CD8-positive, alpha-beta memory T cell (primary cell): Measurements from ENCODE around the gene ZSCAN32. TPM values are rescaled to one million over a fixed set of nuclear protein-coding genes. Genes with fewer than 3 reads are reported as not detected.
A peak's percentile ranks its signal among the peaks of the same experiment; 100 is the strongest.

Experiments used
- CTCF ChIA-PET: fragments of 350-600 bp; sonication (Branson Sonifier 250); formaldehyde crosslinking; loops from one replicate; lab custom pipeline; 2021; ENCODE audit warnings: antibody characterized with exemption; lab: Charles Lee
- POLR2A ChIA-PET: fragments of 350-600 bp; sonication (Branson Sonifier 250); formaldehyde crosslinking; loops from one replicate; lab custom pipeline; 2021; ENCODE audit warnings: antibody characterized with exemption; lab: Charles Lee
- DNase-seq, 5 donors: peaks; one replicate each; pipeline versions ENCODE4 v3.0.0 to v3.0.0-alpha.2; 2020 to 2022; ENCODE audit warnings: mixed read lengths in 1 of 5
- H3K27ac ChIP-seq: one replicate; pipeline ENCODE4 v1.7.0; 2013; ENCODE audit warnings: low read depth, mild to moderate bottlenecking, low read length, moderate library complexity
- H3K27me3 ChIP-seq: 2 replicates; pipeline ENCODE4 v1.7.0; 2013; ENCODE audit warnings: low read length, mild to moderate bottlenecking; ENCODE audit not compliant: insufficient read depth, poor library complexity, severe bottlenecking
- H3K36me3 ChIP-seq: 2 replicates; pipeline ENCODE4 v1.7.0; 2013; ENCODE audit warnings: mild to moderate bottlenecking, low read length, moderate library complexity; ENCODE audit not compliant: insufficient read depth
- H3K4me1 ChIP-seq: 2 replicates; pipeline ENCODE4 v1.7.0; 2013; ENCODE audit warnings: mild to moderate bottlenecking, low read length, moderate library complexity; ENCODE audit not compliant: insufficient read depth
- H3K4me3 ChIP-seq: 2 replicates; pipeline ENCODE4 v1.7.0; 2013; ENCODE audit warnings: mild to moderate bottlenecking, low read length
- H3K9me3 ChIP-seq: 2 replicates; pipeline ENCODE4 v1.7.0; 2013; ENCODE audit warnings: mild to moderate bottlenecking, low read length
- H3K27ac Mint-ChIP-seq, 8 donors: one replicate each; pipeline ENCODE4 v1.8.0; 2020 to 2021; ENCODE audit warnings: mixed read lengths in 8 of 8, mild to moderate bottlenecking in 6 of 8, inconsistent platforms in 3 of 8, moderate library complexity in 3 of 8
- H3K27me3 Mint-ChIP-seq, 2 donors: one replicate each; pipeline ENCODE4 v1.8.0; 2020 to 2021; ENCODE audit warnings: mixed read lengths in 2 of 2, mild to moderate bottlenecking in 1 of 2, moderate library complexity in 1 of 2
- H3K36me3 Mint-ChIP-seq, 3 donors: one replicate each; pipeline ENCODE4 v1.8.0; 2020 to 2021; ENCODE audit warnings: mixed read lengths in 3 of 3, inconsistent platforms in 1 of 3, mild to moderate bottlenecking in 1 of 3
- H3K4me1 Mint-ChIP-seq, 3 donors: one replicate each; pipeline ENCODE4 v1.8.0; 2020 to 2021; ENCODE audit warnings: mixed read lengths in 3 of 3, inconsistent platforms in 1 of 3, mild to moderate bottlenecking in 1 of 3
- H3K4me3 Mint-ChIP-seq, 7 donors: one replicate each; pipeline ENCODE4 v1.8.0; 2020 to 2021; ENCODE audit warnings: mixed read lengths in 7 of 7, mild to moderate bottlenecking in 6 of 7, moderate library complexity in 4 of 7, inconsistent platforms in 2 of 7
- H3K9me3 Mint-ChIP-seq, 5 donors: one replicate each; pipeline ENCODE4 v1.8.0; 2020 to 2022; ENCODE audit warnings: mixed read lengths in 5 of 5, mild to moderate bottlenecking in 3 of 5, moderate library complexity in 2 of 5, inconsistent platforms in 1 of 5
- polyA plus RNA-seq: library from polyadenylated mRNA; unstranded; fragments of 300-500 nt; fragmentation: Illumina TruSeq; gene quantifications from one replicate; pipeline ENCODE4 v1.2.3, GENCODE V29; 2021
- total RNA-seq, 2 experiments: library from RNA; stranded (reverse); gene quantifications; one replicate each; pipeline ENCODE4 v1.2.3, GENCODE V29; 2021

Gene ZSCAN32
- total RNA-seq (10 to 100 TPM; 13.5 to 15.6 TPM), polyA plus RNA-seq (17.3 TPM)

- Mint-ChIP-seq H3K9me3 (peaks cover 5 to 17% (median 13%) of the 10 kb centered on the region in 5 donors), H3K4me1 (peaks cover 54 to 79% (median 62%) of the 10 kb centered on the region in 3 donors), H3K4me3 (peak within 1 kb of the TSS; percentile 89 to 98 (median 92)), H3K27me3 (no peaks in the 10 kb centered on the region), H3K27ac (peak within 1 kb of the TSS; percentile 85 to 93 (median 90)), H3K36me3 (peaks cover 34 to 64% (median 48%) of the 10 kb centered on the region in 3 donors)
- ChIA-PET POLR2A (interaction anchor here (0.6 to 2.7 kb wide), 12 partner anchors 18 to 266 kb away, joined by 3 to 18 read pairs (median 5); partner anchors contain the start of genes CLUAP1, TIGD7, ZNF213 and ZNF263), CTCF (interaction anchor here (0.7 to 1.9 kb wide), 11 partner anchors 43 to 271 kb away, joined by 3 to 7 read pairs (median 3); partner anchors contain the start of genes CLUAP1, NAA60, TIGD7 and ZNF263)
- Histone ChIP-seq H3K27me3 (no peaks in the 10 kb centered on the region), H3K4me1 (peaks cover 26% of the 10 kb centered on the region), H3K4me3 (peak within 1 kb of the TSS; percentile 92), H3K36me3 (peaks cover 26% of the 10 kb centered on the region), H3K9me3 (peaks cover 9% of the 10 kb centered on the region), H3K27ac (peak within 1 kb of the TSS; percentile 76)
- DNase-seq = peak; percentile 97 to 99 (median 99)
These were observed at the start of gene ZSCAN32, which contains the start of gene ZNF174 for GRCh38 chr16:3400779-3401688. Gene ZSCAN32, minus strand, starts transcription at chr16:3401004. Its CDS starts 3,447 bp downstream, at chr16:3397557. Gene ZNF174, plus strand, starts transcription at chr16:3401215. Its CDS starts 790 bp downstream, at chr16:3402005.

GRCh38 chr16:3444032-3444388 is 43.2 kb upstream of the ZSCAN32 start:
- peak in 3 of 5 donors; percentile 14 to 61 (median 31) for DNase-seq
- Histone ChIP-seq H3K4me3 (peak overlapping the region; percentile 71), H3K27me3 (no peaks in the 10 kb centered on the region), H3K9me3 (no peaks in the 10 kb centered on the region), H3K4me1 (peaks cover 10% of the 10 kb centered on the region), H3K36me3 (no peaks in the 10 kb centered on the region), H3K27ac (peak overlapping the region; percentile 66)
- ChIA-PET CTCF (interaction anchor here (0.9 to 1.8 kb wide), 6 partner anchors 13 to 285 kb away, joined by 3 to 6 read pairs (median 4); partner anchors contain the start of genes ZNF174 and ZSCAN32), POLR2A (interaction anchor here (0.7 to 1.6 kb wide), 3 partner anchors 13 to 419 kb away, joined by 3 to 9 read pairs (median 5); no protein-coding TSS in a partner anchor)
- peak overlapping the region; percentile 93 to 99 (median 97) for H3K4me3 Mint-ChIP-seq
- H3K4me1 Mint-ChIP-seq = peaks cover 29 to 52% (median 52%) of the 10 kb centered on the region in 3 donors
- H3K27ac Mint-ChIP-seq = peak overlapping the region; percentile 75 to 98 (median 97)
- peaks cover 6 to 10% (median 8%) of the 10 kb centered on the region in 5 donors for H3K9me3 Mint-ChIP-seq
- peaks cover 14 to 52% (median 19%) of the 10 kb centered on the region in 3 donors for H3K36me3 Mint-ChIP-seq
- H3K27me3 Mint-ChIP-seq = peaks cover 1 to 4% of the 10 kb centered on the region in 2 donors

GRCh38 chr16:3443108-3444031 is 42.6 kb upstream of the ZSCAN32 start, which contains the start of the genes NAA60 and ZNF597:
Gene NAA60, plus strand, starts transcription at chr16:3443680. Its CDS starts 32,548 bp downstream, at chr16:3476228.
Gene ZNF597, minus strand, starts transcription at chr16:3443504. Its CDS starts 351 bp downstream, at chr16:3443153.
- H3K4me3 Mint-ChIP-seq = peak within 1 kb of the TSS; percentile 93 to 99 (median 97)
- POLR2A ChIA-PET = interaction anchor here (0.7 to 1.6 kb wide), 3 partner anchors 14 to 418 kb away, joined by 3 to 9 read pairs (median 5); no protein-coding TSS in a partner anchor
- Histone ChIP-seq H3K27me3 (no peaks in the 10 kb centered on the region), H3K4me1 (peaks cover 10% of the 10 kb centered on the region), H3K9me3 (no peaks in the 10 kb centered on the region), H3K4me3 (peak within 1 kb of the TSS; percentile 71), H3K36me3 (no peaks in the 10 kb centered on the region), H3K27ac (peak within 1 kb of the TSS; percentile 66)
- peak; percentile 65 to 84 (median 83) for DNase-seq
- H3K27me3 Mint-ChIP-seq = peaks cover 1 to 4% of the 10 kb centered on the region in 2 donors
- peaks cover 29 to 56% (median 52%) of the 10 kb centered on the region in 3 donors for H3K4me1 Mint-ChIP-seq
- H3K27ac Mint-ChIP-seq = peak within 1 kb of the TSS; percentile 75 to 98 (median 97)
- peaks cover 6 to 12% (median 8%) of the 10 kb centered on the region in 5 donors for H3K9me3 Mint-ChIP-seq
- CTCF ChIA-PET = interaction anchor here (0.9 to 1.8 kb wide), 7 partner anchors 14 to 284 kb away, joined by 3 to 6 read pairs (median 3); partner anchors contain the start of genes ZNF174 and ZSCAN32
- H3K36me3 Mint-ChIP-seq = peaks cover 14 to 51% (median 19%) of the 10 kb centered on the region in 3 donors

- Histone ChIP-seq H3K9me3 (no peaks in the 10 kb centered on the region), H3K4me1 (peaks cover 6% of the 10 kb centered on the region), H3K27me3 (no peaks in the 10 kb centered on the region), H3K27ac (no peak overlapping the region), H3K4me3 (no peak overlapping the region), H3K36me3 (no peaks in the 10 kb centered on the region)
- DNase-seq = no peak
- CTCF ChIA-PET = no interaction called here
- Mint-ChIP-seq H3K4me1 (peaks cover 22 to 48% (median 35%) of the 10 kb centered on the region in 3 donors), H3K27me3 (peaks cover 9 to 10% of the 10 kb centered on the region in 2 donors), H3K4me3 (no peak overlapping the region), H3K36me3 (peaks cover 19 to 57% (median 26%) of the 10 kb centered on the region in 3 donors), H3K9me3 (peaks cover 6 to 12% (median 10%) of the 10 kb centered on the region in 5 donors), H3K27ac (peak overlapping the region in 2 of 8 donors; percentile 33 to 47)
- POLR2A ChIA-PET = no interaction called here
These were observed 38.8 kb upstream of the ZSCAN32 start for GRCh38 chr16:3439637-3440036.

GRCh38 chr16:3434373-3434772 is 33.6 kb upstream of the ZSCAN32 start:
- Histone ChIP-seq H3K36me3 (no peaks in the 10 kb centered on the region), H3K27me3 (no peaks in the 10 kb centered on the region), H3K9me3 (no peaks in the 10 kb centered on the region), H3K4me3 (no peak overlapping the region), H3K27ac (no peak overlapping the region), H3K4me1 (peaks cover 8% of the 10 kb centered on the region)
- Mint-ChIP-seq H3K9me3 (peaks cover 0 to 12% (median 7%) of the 10 kb centered on the region in 5 donors), H3K4me3 (no peak overlapping the region), H3K27me3 (peaks cover 10% of the 10 kb centered on the region in 2 donors), H3K27ac (peak overlapping the region in 4 of 8 donors; percentile 40 to 86 (median 45)), H3K4me1 (peaks cover 13 to 31% (median 28%) of the 10 kb centered on the region in 3 donors), H3K36me3 (peaks cover 8 to 55% (median 19%) of the 10 kb centered on the region in 3 donors)
- DNase-seq = no peak
- POLR2A ChIA-PET = no interaction called here
- CTCF ChIA-PET = no interaction called here

GRCh38 chr16:3431779-3432219 is 31.0 kb upstream of the ZSCAN32 start:
- Histone ChIP-seq H3K4me3 (peak overlapping the region; percentile 26), H3K36me3 (no peaks in the 10 kb centered on the region), H3K27me3 (no peaks in the 10 kb centered on the region), H3K27ac (no peak overlapping the region), H3K9me3 (no peaks in the 10 kb centered on the region), H3K4me1 (peaks cover 8% of the 10 kb centered on the region)
- peak; percentile 2 to 69 (median 38) for DNase-seq
- H3K9me3 Mint-ChIP-seq = peaks cover 0 to 8% (median 0%) of the 10 kb centered on the region in 5 donors
- H3K27me3 Mint-ChIP-seq = peaks cover 2 to 3% of the 10 kb centered on the region in 2 donors
- peaks cover 13 to 27% (median 24%) of the 10 kb centered on the region in 3 donors for H3K4me1 Mint-ChIP-seq
- ChIA-PET POLR2A (no interaction called here), CTCF (interaction anchor here (1.0 kb wide), 1 partner anchor 115 kb away, joined by 3 read pairs; no protein-coding TSS in a partner anchor)
- H3K4me3 Mint-ChIP-seq = peak overlapping the region; percentile 20 to 90 (median 65)
- peaks cover 0 to 36% (median 16%) of the 10 kb centered on the region in 3 donors for H3K36me3 Mint-ChIP-seq
- peak overlapping the region; percentile 7 to 80 (median 60) for H3K27ac Mint-ChIP-seq
